OCI-LY1 (cell line): Measurements from ENCODE around the gene TRAPPC12.

ENCODE experiments used
- EZH2 ChIP-seq: fragments of 200-600 bp; sonication (generic), shearing (Covaris generic); IDR thresholded peaks from 2 replicates; pipeline ENCODE4 v1.8.0; 2017; ENCODE audit warnings: borderline replicate concordance, mixed run types, mild to moderate bottlenecking, antibody characterized with exemption, low read length, moderate library complexity, mixed read lengths
- TF ChIP-seq, protein P1 (sequence below): fragments of 200-600 bp; sonication (generic), shearing (Covaris generic); IDR thresholded peaks from 2 replicates; pipeline ENCODE4 v1.5.1; 2017; ENCODE audit warnings: mild to moderate bottlenecking, antibody characterized with exemption, low read length, moderate library complexity, mixed read lengths

GRCh38 chr2:3336844-3337243 is 42.6 kb upstream of the TRAPPC12 start:
- TF ChIP-seq, protein P1, sequence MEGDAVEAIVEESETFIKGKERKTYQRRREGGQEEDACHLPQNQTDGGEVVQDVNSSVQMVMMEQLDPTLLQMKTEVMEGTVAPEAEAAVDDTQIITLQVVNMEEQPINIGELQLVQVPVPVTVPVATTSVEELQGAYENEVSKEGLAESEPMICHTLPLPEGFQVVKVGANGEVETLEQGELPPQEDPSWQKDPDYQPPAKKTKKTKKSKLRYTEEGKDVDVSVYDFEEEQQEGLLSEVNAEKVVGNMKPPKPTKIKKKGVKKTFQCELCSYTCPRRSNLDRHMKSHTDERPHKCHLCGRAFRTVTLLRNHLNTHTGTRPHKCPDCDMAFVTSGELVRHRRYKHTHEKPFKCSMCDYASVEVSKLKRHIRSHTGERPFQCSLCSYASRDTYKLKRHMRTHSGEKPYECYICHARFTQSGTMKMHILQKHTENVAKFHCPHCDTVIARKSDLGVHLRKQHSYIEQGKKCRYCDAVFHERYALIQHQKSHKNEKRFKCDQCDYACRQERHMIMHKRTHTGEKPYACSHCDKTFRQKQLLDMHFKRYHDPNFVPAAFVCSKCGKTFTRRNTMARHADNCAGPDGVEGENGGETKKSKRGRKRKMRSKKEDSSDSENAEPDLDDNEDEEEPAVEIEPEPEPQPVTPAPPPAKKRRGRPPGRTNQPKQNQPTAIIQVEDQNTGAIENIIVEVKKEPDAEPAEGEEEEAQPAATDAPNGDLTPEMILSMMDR: no peak
- no peak for TF ChIP-seq EZH2
